Fibroblast of mammary gland (primary cell): ENCODE data around the gene PALLD.

ENCODE experiments used
- DNase-seq: peaks from one replicate; pipeline ENCODE4 v3.0.0-alpha.2; 2010; ENCODE audit warnings: low read depth
- H3K4me3 ChIP-seq: 2 replicates; pipeline ENCODE4 v1.5.1; 2011; ENCODE audit warnings: low read depth, mild to moderate bottlenecking, low read length, moderate library complexity; ENCODE audit not compliant: control insufficient read depth
- CTCF ChIP-seq: conservative IDR thresholded peaks from 2 replicates; pipeline ENCODE4 v1.5.1; 2011; ENCODE audit warnings: low read depth, low read length, inconsistent platforms; ENCODE audit not compliant: control insufficient read depth, insufficient read depth

PALLD gene

GRCh38 chr4:168748807-168749206, 252.0 kb downstream of the PALLD start:
- no peak overlapping the region for H3K4me3 ChIP-seq
- TF ChIP-seq CTCF, result no peak
- DNase-seq, result no peak

- peak; percentile 83 for DNase-seq
- no peak for TF ChIP-seq CTCF
- no peak overlapping the region for H3K4me3 ChIP-seq
Observed at GRCh38 chr4:168751263-168752225, 254.7 kb downstream of the PALLD start.

- no peak overlapping the region for H3K4me3 ChIP-seq
- no peak for TF ChIP-seq CTCF
- peak; percentile 78 for DNase-seq
Observed at GRCh38 chr4:168755598-168756477, 259.0 kb downstream of the PALLD start.

GRCh38 chr4:168757500-168757899, 260.6 kb downstream of the PALLD start:
- TF ChIP-seq CTCF, result no peak
- no peak for DNase-seq
- no peak overlapping the region for H3K4me3 ChIP-seq

- TF ChIP-seq CTCF, result no peak
- no peak overlapping the region for H3K4me3 ChIP-seq
- DNase-seq, result peak; percentile 90
Observed at GRCh38 chr4:168758351-168758876, 261.6 kb downstream of the PALLD start.

GRCh38 chr4:168759321-168759720, 262.5 kb downstream of the PALLD start:
- H3K4me3 ChIP-seq, result no peak overlapping the region
- DNase-seq, result no peak
- TF ChIP-seq CTCF, result no peak
